Neural crest cell (in vitro differentiated cells): ENCODE data around the gene SGPP1. TPM values are rescaled to one million over a fixed set of nuclear protein-coding genes. Genes with fewer than 3 reads are reported as not detected.

Experiments used
- DNase-seq: peaks from one replicate; pipeline ENCODE4 v3.0.0; 2021; ENCODE audit warnings: low read depth, mixed read lengths, low spot score
- H3K27ac Mint-ChIP-seq: one replicate; pipeline ENCODE4 v1.8.0; 2021; ENCODE audit warnings: mild to moderate bottlenecking, mixed read lengths; ENCODE audit not compliant: unreplicated experiment
- H3K27me3 Mint-ChIP-seq: 2 replicates; pipeline ENCODE4 v1.8.0; 2021; ENCODE audit warnings: low read depth, mild to moderate bottlenecking, mixed read lengths
- H3K36me3 Mint-ChIP-seq: 2 replicates; pipeline ENCODE4 v1.8.0; 2021; ENCODE audit warnings: low read depth, mild to moderate bottlenecking, mixed read lengths
- H3K4me1 Mint-ChIP-seq: 2 replicates; pipeline ENCODE4 v1.8.0; 2021; ENCODE audit warnings: mixed read lengths
- H3K4me3 Mint-ChIP-seq: one replicate; pipeline ENCODE4 v1.8.0; 2021; ENCODE audit warnings: mild to moderate bottlenecking, mixed read lengths
- H3K9me3 Mint-ChIP-seq: 2 replicates; pipeline ENCODE4 v1.8.0; 2021; ENCODE audit warnings: mixed read lengths
- CTCF ChIP-seq: fragments of 200-600 bp; sonication (generic); conservative IDR thresholded peaks from 2 replicates; pipeline ENCODE4 v1.5.0; 2021; ENCODE audit warnings: antibody characterized with exemption, mild to moderate bottlenecking
- total RNA-seq: library from RNA; stranded (reverse); gene quantifications from 2 replicates; pipeline ENCODE4 v1.2.1, GENCODE V29; 2021

SGPP1 gene
- total RNA-seq, 1 donor from 2014 or later, result 11.8 TPM

- no peak overlapping the region for H3K27ac Mint-ChIP-seq
Observed at GRCh38 chr14:63737582-63738006, 9.7 kb upstream of the SGPP1 start.

DNA sequence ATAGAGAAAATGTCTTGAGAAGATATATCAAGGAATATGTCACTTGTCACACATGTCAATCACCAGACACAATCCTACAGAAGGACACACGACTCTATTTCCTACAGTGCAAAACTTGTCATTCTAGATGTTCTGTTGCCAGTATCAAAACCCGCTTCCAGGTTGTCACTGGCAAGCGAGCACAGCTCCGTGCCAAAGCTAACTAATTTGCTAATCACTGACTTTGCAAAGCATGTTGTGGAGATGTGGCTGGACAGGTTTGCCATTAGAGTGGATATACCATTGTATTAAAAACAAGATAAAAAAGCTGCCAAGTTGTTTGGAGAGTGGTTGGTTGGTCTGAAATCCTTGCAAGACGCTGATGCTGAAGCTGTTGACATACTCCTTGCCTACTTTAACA, 7.9 kb upstream of the SGPP1 start:
- no peak overlapping the region for H3K4me3 Mint-ChIP-seq
- no peaks in the 10 kb centered on the region for H3K36me3 Mint-ChIP-seq
- no peak for TF ChIP-seq CTCF
- H3K27ac Mint-ChIP-seq, result no peak overlapping the region
- no peaks in the 10 kb centered on the region for H3K4me1 Mint-ChIP-seq
- H3K27me3 Mint-ChIP-seq, result peaks cover 2% of the 10 kb centered on the region
- no peak for DNase-seq
- no peaks in the 10 kb centered on the region for H3K9me3 Mint-ChIP-seq

More at GRCh38 chr14:63737582-63738006, 9.7 kb upstream of the SGPP1 start:
- no peak overlapping the region for H3K4me3 Mint-ChIP-seq
- no peak for TF ChIP-seq CTCF
- H3K9me3 Mint-ChIP-seq, result no peaks in the 10 kb centered on the region
- H3K27me3 Mint-ChIP-seq, result no peaks in the 10 kb centered on the region
- no peaks in the 10 kb centered on the region for H3K36me3 Mint-ChIP-seq
- DNase-seq, result no peak
- H3K4me1 Mint-ChIP-seq, result no peaks in the 10 kb centered on the region

DNA sequence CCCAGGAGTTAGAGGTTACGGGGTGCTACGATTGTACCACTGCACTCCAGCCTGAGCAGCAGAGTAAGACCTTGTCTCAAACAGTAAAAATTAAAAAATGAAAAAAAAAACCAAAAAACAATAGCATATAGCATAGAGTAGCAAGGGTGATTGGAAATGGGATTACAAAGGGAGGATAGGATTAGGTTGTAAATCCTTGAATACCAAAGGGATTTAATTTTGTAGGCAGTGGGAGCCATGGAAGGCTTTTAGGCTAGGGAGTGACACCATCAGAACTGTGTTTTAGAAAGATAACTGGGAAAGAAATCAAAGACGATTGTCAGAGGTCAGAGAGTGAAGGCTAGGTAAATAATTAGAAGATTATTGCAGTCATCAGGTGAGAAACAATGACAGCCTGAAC, 2.8 kb upstream of the SGPP1 start:
- Mint-ChIP-seq H3K27ac (no peak overlapping the region), H3K4me1 (peaks cover 16% of the 10 kb centered on the region), H3K9me3 (no peaks in the 10 kb centered on the region), H3K4me3 (no peak overlapping the region), H3K27me3 (peaks cover 15% of the 10 kb centered on the region), H3K36me3 (no peaks in the 10 kb centered on the region)
- DNase-seq, result no peak
- TF ChIP-seq CTCF, result no peak

DNA sequence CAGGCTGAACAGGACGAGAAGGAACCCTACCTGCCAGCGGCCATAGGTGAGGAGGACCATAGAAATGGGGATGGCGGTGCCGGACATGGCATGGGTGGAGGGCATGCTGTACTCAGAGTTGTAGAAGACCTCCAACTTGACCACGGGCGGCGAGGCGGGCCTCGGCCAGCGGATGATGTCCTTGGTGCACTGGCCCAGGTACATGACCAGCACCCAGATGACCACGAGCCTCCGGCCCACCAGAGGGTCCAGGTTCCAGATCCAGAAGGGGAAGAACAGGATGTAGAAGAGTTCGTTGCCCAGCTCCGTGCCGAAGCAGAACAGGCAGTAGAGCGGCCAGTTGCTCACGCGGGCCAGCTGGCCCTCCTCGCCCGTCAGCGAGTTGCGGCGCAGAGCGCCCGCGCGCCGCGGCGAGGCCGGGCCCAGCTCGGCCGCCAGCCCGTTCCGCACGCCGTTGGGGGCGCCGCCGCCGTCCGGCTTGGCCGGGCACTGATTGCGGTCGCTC, 582 bp downstream of the SGPP1 start:
- peak overlapping the region; percentile 95 for H3K4me3 Mint-ChIP-seq
- H3K27me3 Mint-ChIP-seq, result peaks cover 15% of the 10 kb centered on the region
- TF ChIP-seq CTCF, result no peak
- H3K9me3 Mint-ChIP-seq, result no peaks in the 10 kb centered on the region
- peaks cover 19% of the 10 kb centered on the region for H3K4me1 Mint-ChIP-seq
- no peaks in the 10 kb centered on the region for H3K36me3 Mint-ChIP-seq
- peak overlapping the region; percentile 96 for H3K27ac Mint-ChIP-seq
- peak; percentile 43 for DNase-seq

DNA sequence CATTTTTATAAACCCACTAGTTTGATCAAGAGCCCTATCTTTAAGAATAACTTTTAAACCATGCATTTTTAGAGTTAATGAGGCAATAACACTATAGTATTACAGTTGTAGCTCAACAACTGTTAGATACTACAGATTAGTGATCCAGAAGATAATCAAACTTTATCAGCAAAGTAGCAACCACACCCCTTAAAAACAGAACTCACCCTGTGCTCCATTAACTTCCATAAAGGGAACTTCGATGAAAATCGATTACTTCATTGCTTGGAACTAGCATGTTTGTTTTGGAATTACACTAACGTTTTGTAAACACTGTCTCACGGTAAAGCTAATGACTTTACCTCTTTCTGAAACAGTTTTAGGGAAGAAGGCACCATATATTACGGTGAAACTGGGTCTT, 1.4 kb downstream of the SGPP1 start:
- Mint-ChIP-seq H3K9me3 (no peaks in the 10 kb centered on the region), H3K4me3 (peak overlapping the region; percentile 95), H3K27me3 (peaks cover 15% of the 10 kb centered on the region), H3K4me1 (peaks cover 19% of the 10 kb centered on the region), H3K36me3 (peaks cover 2% of the 10 kb centered on the region), H3K27ac (no peak overlapping the region)
- DNase-seq, result no peak
- TF ChIP-seq CTCF, result no peak
